HG03442 (cell line): ENCODE data around the gene TGFBR3.

Source experiments
- ATAC-seq: cut with Tn5 transposase; IDR thresholded peaks from one replicate; pipeline ENCODE4 v1.9.1; 2021; ENCODE audit warnings: mild to moderate bottlenecking, moderate library complexity; ENCODE audit not compliant: unreplicated experiment

Gene TGFBR3

GRCh38 chr1:91783423-91784170 lies 102.4 kb downstream of the TGFBR3 start:
- no peak for ATAC-seq

- no peak for ATAC-seq
These were observed 103.9 kb downstream of the TGFBR3 start for GRCh38 chr1:91781901-91782622.

- ATAC-seq, result no peak
These were observed 104.6 kb downstream of the TGFBR3 start for GRCh38 chr1:91781371-91781825.

- no peak for ATAC-seq
These were observed 106.4 kb downstream of the TGFBR3 start for GRCh38 chr1:91779548-91780021.

- no peak for ATAC-seq
These were observed 107.0 kb downstream of the TGFBR3 start for GRCh38 chr1:91778964-91779363.

- ATAC-seq, result no peak
These were observed 108.2 kb downstream of the TGFBR3 start for GRCh38 chr1:91777630-91778300.

GRCh38 chr1:91777196-91777595 lies 108.8 kb downstream of the TGFBR3 start:
- ATAC-seq, result no peak

- no peak for ATAC-seq
These were observed 109.7 kb downstream of the TGFBR3 start for GRCh38 chr1:91776068-91776794.

- no peak for ATAC-seq
These were observed 110.7 kb downstream of the TGFBR3 start for GRCh38 chr1:91775227-91775626.

- no peak for ATAC-seq
These were observed 111.3 kb downstream of the TGFBR3 start for GRCh38 chr1:91774520-91775203.

- no peak for ATAC-seq
These were observed 114.2 kb downstream of the TGFBR3 start for GRCh38 chr1:91771717-91772116.

- ATAC-seq, result no peak
These were observed 115.2 kb downstream of the TGFBR3 start for GRCh38 chr1:91770667-91771268.

GRCh38 chr1:91769742-91770141 lies 116.2 kb downstream of the TGFBR3 start:
- ATAC-seq, result no peak

- ATAC-seq, result no peak
These were observed 116.9 kb downstream of the TGFBR3 start for GRCh38 chr1:91768786-91769725.

GRCh38 chr1:91768120-91768519 lies 117.8 kb downstream of the TGFBR3 start:
- no peak for ATAC-seq

- no peak for ATAC-seq
These were observed 119.1 kb downstream of the TGFBR3 start for GRCh38 chr1:91766883-91767282.

GRCh38 chr1:91765880-91766443 lies 120.0 kb downstream of the TGFBR3 start:
- ATAC-seq, result no peak

GRCh38 chr1:91765293-91765692 lies 120.7 kb downstream of the TGFBR3 start:
- no peak for ATAC-seq
